ENCODE data around the gene GNAL.

GNAL gene

GRCh38 chr18:11658019-11658418, 31.0 kb upstream of the GNAL start:
- no peaks in the 10 kb centered on the region for H3K4me1 ChIP-seq (ENCODE audit: control insufficient read depth, insufficient read depth, low read length)
- ChIA-PET POLR2A (no interaction called here), CTCF (interaction anchor here (0.6 to 6.2 kb wide), 7 partner anchors 9 to 381 kb away, joined by 3 to 112 read pairs (median 30); no protein-coding TSS in a partner anchor)
- TF ChIP-seq ZNF398 (tag by site-specific recombination; IDR thresholded peaks at IDR 0.05) (no peak), ZNF148 (tag by site-specific recombination; IDR thresholded peaks at IDR 0.05; ENCODE audit: borderline replicate concordance) (no peak), HOXD13 (CRISPR knock-in tag; IDR thresholded peaks at IDR 0.05; ENCODE audit: borderline replicate concordance) (no peak), ZNF341 (tag by site-specific recombination; IDR thresholded peaks at IDR 0.05; ENCODE audit: low read depth) (no peak), ZNF426 (tag by site-specific recombination; IDR thresholded peaks at IDR 0.05) (no peak), ZNF580 (tag by site-specific recombination; IDR thresholded peaks at IDR 0.05) (no peak), ZNF292 (tag by site-specific recombination; IDR thresholded peaks at IDR 0.05; ENCODE audit: borderline replicate concordance, low read depth) (no peak), ZNF561 (tag by site-specific recombination; IDR thresholded peaks at IDR 0.05; ENCODE audit: borderline replicate concordance) (no peak), ZNF530 (tag by site-specific recombination; IDR thresholded peaks at IDR 0.05; ENCODE audit: low read depth) (no peak), GLIS2 (tag by site-specific recombination; IDR thresholded peaks at IDR 0.05) (no peak), GLI2 (tag by site-specific recombination; IDR thresholded peaks at IDR 0.05; ENCODE audit: borderline replicate concordance, low read depth) (no peak), ATF2 (tag by site-specific recombination; IDR thresholded peaks at IDR 0.05; ENCODE audit: low read depth) (no peak), ZNF488 (tag by site-specific recombination; IDR thresholded peaks at IDR 0.05) (no peak), ZBTB49 (tag by site-specific recombination; IDR thresholded peaks at IDR 0.05; ENCODE audit: low read depth) (no peak), ZNF518A (tag by site-specific recombination; conservative IDR thresholded peaks at IDR 0.05; ENCODE audit: low read depth) (no peak), MEIS1 (CRISPR knock-in tag; IDR thresholded peaks at IDR 0.05; ENCODE audit: borderline replicate concordance) (no peak), ZNF707 (tag by site-specific recombination; IDR thresholded peaks at IDR 0.05) (no peak), YY1 (tag by site-specific recombination; IDR thresholded peaks at IDR 0.05) (no peak), ZSCAN16 (tag by site-specific recombination; IDR thresholded peaks at IDR 0.05) (no peak), ZNF174 (tag by site-specific recombination; IDR thresholded peaks at IDR 0.05) (no peak)
- no peaks in the 10 kb centered on the region for H3K9me3 ChIP-seq (ENCODE audit: control insufficient read depth, insufficient read depth, low read depth, low read length)
- H3K4me3 ChIP-seq (ENCODE audit: low read depth, low read length), result no peak overlapping the region
- H3K36me3 ChIP-seq (ENCODE audit: control insufficient read depth in 2 of 2, insufficient read depth in 1 of 2, low read length in 2 of 2), result no peaks in the 10 kb centered on the region
- no peak overlapping the region for H3K27ac ChIP-seq (ENCODE audit: extremely low read depth, low read depth, low read length)

Data from HEK293 (cell line).